ENCODE measurements around the gene SYNE1.
"Not testable (repeated sequence)": the region's sequence is repeated elsewhere in the genome, so short reads cannot be mapped to it uniquely, and the experiment has no call there.

The SYNE1 gene

DNA sequence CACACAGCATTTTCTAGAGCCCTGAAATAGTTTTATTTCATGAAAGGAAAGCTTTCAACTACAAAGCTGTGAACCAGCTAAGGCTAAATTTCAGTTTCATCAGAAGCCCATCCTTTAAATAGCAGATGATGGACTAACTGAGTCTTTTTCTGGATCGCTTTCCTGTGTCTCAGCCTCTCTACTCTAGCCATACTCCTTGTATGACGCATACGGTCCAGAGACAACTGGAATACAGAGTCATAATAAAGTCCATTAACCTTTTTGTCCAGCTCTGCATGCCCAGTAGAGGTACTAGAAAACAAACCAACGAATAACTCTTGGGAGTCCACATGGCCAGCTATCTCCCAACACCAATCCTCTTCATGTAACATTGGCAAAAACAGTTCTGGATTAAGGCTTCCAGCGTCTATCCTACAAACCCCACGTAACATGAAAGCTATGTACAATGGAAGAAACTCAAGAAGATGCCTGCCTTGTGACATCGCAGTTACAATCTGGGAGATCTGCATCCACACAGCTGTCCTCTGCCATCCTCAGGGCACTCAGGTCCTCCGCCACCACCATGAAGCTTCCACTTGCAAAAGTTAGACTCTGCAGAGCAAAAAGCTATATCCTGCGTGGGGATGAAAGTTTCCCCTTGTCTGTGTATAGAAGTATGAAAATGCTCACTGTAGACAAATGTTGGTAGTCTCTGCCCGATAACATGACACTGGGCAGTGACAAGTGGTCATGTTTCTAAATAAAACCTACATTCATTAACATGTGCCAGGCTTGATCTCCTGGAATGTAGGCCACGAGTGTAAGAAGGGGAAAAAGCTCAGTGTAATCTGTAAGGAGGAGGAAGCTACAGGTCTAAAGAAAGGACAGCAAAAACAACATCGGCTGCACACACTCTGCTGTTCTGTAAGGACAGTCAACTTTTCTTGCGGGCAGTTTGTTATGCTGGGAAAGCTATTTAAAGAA is 469.2 kb downstream of the SYNE1 start:
- DNase-seq, result no peak

DNA sequence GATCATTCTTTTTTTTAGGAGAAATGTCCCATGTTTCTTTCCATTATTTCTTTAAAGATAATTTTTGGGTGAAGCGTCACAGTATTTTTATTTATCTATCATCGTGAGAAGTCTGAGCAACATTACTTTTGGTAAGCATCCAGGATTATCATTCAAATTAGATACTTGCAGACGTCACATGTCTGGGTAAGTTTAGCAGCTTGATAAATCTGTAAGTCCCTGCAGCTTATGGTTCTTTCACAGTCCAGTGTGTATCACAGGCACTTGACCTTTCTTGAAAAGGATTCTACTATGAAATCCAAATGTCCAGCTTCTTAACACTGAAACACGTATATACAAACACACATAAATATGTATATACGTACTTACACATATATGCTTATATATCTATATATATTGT is 470.3 kb downstream of the SYNE1 start:
- DNase-seq, result no peak

DNA sequence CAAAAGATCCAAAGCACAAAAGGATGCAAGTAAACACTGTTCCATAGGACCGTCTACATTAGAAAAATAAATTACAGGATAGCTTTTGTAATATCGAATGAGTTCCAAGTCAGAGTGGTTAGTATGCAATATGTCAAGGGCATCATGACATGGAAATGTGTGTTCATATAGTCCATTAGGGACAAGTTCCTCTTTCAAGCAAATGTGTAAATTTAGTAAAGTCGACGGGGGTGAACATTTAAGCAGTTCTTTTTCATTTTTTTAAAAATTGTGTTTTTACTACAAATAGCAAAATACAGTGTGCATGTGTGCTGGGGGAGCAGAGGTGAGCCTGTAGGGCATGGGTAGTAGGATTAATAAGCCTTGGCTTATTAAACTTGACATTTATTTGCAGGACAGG is 470.7 kb downstream of the SYNE1 start:
- DNase-seq, result peak; percentile 11

DNA sequence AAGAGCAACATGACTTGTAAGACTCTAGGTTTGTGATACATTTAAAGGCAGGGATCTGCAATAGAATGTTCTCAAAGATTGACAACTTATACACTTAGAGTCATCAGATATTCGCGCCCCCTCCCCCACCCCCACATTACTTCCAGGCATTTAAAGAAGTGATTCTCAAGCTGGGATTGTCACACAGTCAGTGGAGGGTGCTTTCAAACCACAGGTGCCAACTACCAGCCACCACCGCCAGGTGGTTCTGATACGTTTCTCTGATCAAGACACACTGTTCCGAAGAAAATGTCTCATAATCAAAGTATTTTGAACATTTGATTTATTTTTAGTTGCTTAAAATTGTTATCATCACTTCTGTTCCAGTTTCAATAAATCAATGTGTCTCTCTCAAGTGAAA is 472.2 kb downstream of the SYNE1 start:
- no peak for DNase-seq

DNA sequence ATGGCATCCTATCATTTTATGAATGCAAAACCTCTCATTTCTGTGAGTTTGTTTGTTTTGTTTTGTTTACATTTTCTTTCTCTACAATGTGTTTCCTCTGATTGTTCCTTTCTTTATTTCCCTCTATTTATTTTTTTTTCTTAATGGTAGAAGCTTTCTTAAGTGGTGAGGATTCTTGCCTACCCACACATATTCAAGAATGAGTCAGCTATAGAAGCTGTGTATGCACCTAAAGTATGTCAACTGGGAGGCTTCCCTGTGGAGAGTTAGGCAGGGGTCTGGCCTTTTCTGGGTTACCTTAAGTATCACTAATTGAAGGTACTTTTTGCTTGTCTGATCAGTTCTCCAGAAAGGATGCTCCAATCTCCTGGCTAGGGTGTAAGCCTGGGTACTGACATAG is 475.7 kb downstream of the SYNE1 start:
- no peak for DNase-seq

DNA sequence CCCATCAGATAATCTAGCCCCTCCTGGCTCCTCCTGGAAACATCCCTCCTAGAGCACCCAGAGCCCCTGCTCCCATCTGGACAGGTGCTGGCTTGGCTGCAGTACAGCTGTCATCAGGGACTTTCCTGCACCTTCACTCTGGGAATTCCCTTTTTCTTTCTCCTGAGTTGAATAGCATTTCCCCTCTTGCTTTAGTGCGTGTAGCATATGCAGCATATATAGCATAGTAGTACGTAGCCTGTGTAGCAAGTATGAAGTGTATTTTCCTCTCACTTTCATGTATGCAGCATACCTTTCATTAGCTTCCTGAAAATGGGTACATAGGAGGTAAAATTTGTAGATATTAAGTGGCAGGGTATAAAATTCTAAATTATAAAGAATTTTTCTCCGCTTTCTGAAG is 476.8 kb downstream of the SYNE1 start:
- no peak for DNase-seq

DNA sequence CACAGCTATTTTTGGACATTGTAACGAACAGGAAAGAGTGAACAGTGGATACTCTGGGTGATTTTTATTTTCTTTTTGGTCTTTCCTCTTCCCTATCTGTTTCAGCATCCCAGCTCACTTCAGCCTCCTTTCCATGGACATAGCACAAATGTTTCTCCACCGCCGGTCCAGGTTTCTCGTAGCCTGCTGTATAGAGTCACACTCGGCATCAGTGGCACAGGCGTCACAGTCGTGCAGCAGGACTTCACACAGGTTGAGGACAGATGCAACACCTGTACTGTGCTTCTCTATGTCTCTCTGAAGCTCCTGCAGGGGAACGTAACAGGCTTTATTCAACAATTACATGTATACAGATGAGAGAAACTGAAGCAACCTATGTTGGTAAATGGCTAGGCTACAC is 481.4 kb downstream of the SYNE1 start:
- no peak for DNase-seq

DNA sequence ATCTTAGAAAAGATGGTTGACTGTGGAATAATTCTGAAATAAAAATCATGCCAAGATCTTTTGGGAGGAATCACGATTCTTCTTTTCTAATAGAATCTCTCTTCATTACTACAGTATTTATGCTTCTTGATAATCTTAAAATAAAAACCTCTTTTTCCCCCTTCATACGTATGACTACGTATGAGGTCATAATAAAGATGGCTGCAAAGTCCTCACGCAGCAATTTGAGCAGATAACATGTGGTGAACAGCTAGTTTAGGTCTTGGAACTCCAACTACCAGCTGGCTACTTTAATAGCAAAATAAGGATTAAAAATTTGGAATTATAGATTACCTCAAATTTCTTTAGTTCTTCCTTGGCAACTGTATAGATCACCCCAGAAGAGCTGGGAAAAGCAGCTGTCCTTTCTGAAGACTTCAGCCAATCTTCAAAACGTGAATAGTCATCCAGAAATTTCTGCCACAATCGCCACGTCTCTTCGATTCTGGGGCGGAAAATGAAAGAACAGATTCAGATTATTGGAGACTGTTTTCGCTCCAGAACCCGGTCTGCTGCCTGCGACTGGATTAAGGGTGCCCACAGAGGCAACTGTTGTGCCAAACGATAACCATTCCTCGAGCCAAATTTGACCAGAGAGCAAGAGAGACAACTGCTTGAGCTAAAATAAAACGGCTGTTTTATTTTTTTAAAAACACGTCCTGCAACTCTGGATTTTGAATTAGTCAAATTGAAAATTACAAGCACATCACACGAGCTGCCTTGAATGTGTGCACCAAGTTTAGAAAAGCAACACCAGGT is 482.4 kb downstream of the SYNE1 start:
- no peak for DNase-seq

DNA sequence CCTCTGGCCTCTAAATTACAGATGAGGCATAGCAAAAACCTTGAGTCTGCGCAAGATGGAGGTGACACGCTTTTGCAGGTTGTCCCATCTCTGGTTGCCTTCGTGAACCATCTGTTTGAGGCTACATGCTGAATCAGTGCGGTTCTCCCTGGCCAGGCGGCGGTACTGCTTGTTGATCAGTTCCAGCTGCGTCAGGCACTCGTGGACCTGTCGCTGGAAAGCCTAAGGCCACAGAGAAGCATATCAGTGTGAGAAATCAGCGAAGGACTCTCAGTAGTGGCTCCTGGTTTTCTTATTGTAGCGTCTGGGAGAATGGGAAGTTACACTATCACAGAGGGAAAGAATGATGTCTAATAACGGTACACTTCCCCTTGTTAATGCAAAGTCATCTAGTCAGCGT is 485.2 kb downstream of the SYNE1 start:
- DNase-seq, result peak; percentile 46

DNA sequence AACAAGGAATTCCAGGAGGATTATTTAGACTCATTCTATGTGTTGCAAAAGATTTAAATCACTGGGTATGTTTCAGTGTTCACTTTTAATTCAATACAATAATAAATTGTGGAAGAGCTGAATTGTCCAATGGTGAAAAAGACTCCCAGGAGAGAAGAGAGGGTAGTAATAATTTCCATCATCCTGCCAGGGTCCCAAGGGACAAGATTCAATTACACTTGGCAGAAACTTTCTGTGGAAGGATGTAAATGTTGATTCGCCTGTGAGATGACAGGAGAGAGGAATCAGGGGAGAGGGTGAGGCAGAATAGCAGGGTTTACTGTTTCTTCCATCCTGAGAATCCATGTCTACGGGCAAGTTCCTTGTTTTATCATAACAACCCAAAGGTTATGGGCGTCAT is 487.0 kb downstream of the SYNE1 start:
- DNase-seq, result no peak

DNA sequence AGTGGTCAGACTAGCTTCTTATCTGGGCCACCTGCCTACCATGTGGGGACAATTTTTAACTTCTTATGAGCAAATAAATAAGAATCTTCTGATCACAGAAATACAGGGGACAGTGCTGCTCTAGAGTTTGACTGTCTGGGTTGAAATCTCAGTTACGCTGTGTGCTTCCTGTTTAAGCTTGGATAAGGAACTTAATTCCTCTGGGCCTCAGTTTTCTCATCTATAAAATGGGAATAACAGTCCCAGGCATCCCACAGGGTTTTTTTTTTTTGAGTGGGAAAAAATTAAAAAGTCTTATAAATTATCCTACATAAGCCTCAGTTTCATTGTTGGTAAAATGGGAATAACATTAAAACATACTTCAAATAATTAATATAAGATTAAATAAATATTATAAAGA is 488.8 kb downstream of the SYNE1 start:
- no peak for DNase-seq

DNA sequence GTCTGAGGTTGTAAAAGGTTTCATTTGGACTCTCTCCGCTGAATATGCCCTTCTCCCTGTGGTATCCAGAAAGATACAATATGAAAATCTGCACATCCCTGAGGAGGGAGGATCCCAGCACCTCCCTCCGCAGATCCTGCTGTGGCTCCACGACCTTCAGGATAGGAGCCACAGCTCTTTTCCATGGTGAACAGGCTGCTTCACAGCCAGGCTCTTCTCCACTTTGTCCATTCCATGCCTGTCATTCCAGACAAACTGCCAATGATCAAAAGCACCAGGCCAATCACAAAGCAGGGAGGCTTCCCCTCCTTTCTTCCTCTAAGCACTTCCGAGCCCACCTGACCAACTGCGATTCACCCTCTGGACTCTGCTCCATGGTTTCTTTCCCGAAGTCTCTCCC is 489.9 kb downstream of the SYNE1 start:
- no peak for DNase-seq

DNA sequence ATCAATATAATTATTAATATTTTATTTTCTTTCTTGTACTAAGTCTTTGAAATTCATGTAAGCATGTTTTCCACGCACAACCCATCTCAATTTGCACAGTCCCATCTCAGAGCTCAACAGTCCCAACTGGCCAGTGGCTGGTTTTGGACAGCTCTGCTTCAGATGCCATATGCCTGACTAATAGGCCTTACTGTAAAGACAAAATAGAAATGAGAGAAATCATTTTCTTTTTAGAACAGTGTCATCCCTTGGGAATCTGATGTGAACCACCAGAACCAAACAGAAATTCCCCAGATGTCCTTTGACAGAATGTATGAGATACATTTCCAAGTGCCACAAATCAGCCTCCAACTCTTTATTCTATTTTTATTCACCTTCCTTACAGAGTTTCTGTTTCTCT is 490.8 kb downstream of the SYNE1 start:
- DNase-seq, result no peak

DNA sequence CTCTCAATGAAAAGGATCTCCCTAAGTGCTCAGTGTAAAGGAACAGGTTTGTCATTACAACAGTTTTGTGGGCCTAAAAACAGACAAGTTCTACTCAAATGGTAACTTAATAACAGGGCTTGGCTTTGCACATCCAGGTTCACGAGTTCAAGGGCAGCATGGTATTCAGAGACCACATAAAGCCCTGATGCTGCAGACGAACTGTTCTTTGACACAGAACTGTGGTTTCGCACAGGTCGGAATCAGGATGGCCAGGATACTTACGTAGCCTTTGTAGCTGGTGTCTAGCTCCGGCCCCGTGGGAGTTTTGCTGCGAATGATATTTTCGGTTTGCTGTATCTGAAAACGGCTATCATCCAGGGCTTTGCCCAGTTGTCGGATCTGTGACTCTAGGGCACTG is 493.8 kb downstream of the SYNE1 start:
- DNase-seq, result no peak

DNA sequence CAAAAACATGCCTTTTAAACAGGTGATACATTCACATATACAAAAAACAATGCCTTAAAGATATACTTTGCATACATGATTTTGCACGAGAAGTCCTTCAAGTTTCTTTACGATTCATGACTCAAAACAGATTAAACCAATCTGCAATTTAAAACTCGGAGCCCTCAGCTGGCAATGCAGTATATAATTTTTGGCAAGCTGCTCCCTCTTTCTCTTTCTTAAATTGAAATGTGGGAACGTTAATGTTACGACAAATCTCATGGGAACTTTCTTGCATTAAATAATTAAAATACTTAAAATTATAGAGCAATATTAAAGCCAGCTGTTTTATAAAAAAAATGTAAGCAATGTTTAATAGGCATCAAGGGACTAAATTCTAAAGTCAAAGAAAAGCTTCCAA is 495.1 kb downstream of the SYNE1 start:
- DNase-seq, result no peak

DNA sequence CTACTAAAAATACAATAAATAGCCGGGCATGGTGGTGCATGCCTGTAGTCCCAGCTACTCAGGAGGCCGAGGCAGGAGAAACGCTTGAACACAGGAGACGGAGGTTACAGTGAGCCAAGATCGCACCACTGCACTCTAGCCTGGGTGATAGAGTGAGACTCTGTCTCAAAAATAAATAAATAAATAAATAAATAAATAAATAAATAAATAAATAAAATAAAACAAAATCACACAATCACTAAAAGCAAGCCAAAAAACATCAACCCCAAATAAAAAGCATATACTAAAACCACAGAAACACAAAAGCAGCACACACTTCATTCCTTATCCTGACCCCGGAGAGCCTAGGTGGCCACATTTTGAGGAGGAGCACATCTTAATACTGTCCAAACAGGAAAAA is 498.8 kb downstream of the SYNE1 start:
- DNase-seq, result not testable (repeated sequence)

DNA sequence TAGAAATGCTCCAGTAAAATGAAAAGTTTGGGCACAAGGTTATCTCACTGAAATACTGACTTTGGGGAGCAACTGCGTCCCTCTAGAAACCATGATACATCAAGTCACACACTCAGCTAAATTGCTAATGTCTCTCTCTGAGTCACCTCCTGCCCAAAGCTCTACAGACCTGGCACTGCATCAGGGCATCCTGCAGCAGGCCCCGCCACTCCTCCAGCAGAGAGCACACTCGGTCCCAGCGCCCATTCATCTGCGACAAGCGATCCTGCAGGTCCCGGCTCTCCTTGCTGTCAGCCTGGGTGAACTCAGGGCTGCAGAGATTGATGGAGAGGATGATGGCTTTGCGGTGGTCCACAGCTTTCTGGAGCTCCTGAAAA is 500.7 kb downstream of the SYNE1 start:
- DNase-seq, result no peak

DNA sequence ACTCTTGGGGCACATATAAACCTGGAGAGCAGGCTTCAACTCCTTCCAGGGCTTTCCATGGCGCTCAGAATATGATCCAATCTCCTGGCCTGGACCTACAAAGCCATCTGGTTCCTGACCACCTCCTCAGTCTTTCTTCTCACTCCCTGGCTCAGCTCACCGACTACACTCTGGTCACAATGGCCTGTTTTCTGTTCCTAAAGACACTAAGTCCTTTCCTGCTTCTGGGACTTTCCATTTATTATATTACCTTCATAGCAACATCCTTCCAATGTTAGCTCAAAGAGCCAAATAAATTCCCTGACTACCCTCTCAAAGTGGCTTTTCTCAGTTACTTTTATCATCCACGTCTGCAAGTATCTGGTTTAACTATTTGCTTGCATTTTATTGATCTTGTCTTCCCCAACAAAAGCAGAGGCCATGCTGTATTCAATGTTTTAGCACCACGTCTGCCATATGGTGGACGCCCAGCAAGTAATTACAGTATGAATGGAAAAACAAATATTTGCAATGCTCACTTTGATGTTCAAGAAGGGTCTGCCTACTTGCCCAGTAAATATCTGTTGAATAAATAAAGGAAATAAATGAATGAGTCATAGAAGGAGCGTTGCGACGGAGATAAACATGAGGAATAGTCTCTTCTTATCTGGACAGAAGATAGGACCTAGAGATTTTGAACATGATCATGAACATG is 501.3 kb downstream of the SYNE1 start:
- no peak for DNase-seq

DNA sequence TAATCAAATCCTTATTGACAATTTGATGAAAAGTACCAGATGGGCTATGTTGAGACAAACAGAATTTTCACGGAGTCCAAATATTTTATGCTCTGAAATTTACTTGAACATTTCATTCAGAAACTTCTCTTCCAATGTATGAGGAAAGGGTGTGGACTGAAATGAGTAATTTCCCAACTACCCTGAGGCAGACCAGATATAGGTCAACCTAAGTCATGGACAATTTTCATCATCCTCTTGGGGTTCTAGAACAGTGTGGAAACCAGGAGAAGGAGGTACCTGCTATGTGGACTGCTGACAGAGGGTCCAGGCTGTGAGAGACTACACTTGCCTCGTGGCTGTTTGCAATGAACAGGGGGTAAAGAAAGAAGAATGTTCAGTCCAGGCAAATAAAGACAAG is 506.7 kb downstream of the SYNE1 start:
- no peak for DNase-seq

DNA sequence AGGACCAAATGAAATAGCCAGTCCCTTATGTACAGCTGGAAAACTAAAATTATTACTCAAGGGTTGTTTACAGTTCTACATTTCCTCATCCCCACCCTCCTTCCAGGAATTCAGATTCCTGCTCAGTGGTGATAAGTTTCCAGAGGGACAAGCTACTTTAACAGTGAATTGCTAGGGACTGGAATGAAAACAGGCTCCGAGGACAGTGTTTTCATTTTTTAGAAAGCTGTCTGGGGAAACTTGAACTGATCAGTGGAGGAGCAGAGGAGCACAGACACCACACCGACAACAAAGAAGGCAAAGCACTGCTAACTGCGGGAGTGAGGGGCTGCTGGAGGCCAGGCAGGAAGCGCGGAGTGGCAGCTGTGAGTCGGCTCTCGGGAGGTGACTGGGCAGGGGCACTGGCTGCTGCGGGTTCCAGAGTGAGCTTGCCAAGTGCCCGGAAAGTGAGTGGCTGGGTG is 507.4 kb downstream of the SYNE1 start:
- DNase-seq, result no peak

DNA sequence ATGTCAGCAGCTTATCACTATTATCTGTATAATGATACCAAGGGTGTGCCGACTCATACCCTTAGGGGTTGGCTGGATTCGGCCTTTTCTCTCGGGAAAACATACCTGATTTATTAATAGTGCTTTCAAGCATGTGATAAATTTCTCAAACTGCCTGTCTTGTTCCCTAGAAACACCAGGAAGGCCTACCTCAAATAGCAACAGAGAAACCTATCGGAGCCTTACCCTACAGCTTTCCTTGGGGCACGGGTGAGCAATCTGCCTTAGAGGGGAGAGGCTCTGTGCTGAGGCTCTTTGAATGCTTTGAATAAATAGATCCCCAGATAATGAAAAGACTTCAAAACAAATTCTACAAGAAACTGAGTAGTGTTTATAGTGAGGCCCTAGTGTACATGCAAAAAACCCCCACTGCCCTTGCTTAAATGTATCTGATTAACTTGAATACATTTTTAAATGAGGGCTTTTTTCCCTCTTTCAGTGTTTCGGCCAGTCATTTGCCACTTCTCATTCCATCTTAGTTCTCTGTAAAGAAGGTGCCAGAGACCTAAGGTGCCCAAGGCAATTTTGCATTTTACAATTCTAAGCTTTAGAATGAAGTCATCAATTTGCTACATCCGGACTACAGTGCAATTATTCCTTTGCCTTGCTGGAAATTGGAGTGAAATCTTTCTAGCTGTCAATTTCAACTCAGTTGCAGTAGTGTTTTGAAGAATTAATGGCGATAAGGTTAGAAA is 509.6 kb downstream of the SYNE1 start:
- no peak for DNase-seq

DNA sequence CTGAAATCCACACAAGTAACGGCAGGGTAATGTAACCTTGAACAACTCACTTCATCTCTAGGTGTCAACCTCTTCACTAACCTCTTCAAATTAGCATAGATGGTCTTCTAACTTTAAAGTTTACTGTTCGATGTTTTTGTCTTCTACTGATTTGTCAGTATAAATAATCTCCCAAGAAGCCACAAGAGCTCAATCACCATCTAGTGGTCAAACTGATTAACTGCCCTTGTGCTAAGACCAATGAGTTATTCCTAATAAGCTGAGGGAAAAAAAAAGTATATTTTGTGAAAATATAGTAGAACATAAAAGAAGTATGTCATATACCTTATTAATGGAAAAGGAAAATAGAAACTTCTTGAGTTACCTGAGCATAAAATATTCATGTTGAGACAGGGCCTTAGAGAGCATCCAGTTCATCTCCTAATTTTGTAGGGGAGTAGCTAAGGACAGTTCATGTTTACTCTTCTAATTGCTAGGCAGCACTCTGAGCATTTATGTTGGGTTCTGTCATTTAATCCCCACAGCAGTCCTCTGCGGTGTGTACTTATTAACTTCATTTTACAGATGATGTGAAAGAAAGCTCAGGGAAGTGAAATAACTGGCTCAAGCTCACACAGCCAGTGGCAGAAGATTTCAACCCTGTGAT is 512.6 kb downstream of the SYNE1 start:
- peak; percentile 74 for DNase-seq

Data from hematopoietic multipotent progenitor cell treated with erythropoietin and hydrocortisone succinate and interleukin-3 and kit ligand, for 4 days (in vitro differentiated cells).